ENCODE results near the gene B3GALNT2. TPM values are rescaled to one million over a fixed set of nuclear protein-coding genes. Genes with fewer than 3 reads are reported as not detected.

The B3GALNT2 gene
- total RNA-seq, 1 experiment from 2014 or later = 88.4 TPM

DNA sequence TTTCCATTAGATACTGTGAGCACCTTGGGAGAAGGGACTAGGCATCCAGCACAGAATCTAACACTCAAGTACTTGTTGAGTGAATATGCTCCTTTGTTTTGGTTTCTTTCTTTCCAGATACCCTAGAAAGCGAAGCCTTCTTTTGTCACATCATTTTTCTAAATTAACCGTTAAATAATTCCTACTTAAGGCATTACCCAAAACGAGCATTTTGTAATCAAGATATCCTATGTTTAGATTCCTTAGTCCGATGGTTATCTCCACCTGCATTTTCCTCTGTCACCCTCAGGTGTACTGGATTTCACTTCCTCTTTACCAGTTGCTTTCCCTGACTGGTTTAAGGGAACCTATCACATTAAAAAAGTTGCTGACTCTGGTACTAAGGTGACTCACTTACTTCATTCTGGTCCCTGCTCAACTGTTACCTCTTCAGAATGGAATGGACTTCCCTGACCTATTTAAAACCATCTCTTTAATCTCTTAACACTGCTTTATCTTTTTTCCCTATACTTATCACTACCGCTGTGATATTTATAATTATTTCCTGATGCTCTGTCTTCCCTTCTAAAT lies 3.2 kb downstream of the B3GALNT2 start:
- no peaks in the 10 kb centered on the region for H3K27me3 Mint-ChIP-seq (ENCODE audit: insufficient read depth, unreplicated experiment)
- TF ChIP-seq, protein P1, sequence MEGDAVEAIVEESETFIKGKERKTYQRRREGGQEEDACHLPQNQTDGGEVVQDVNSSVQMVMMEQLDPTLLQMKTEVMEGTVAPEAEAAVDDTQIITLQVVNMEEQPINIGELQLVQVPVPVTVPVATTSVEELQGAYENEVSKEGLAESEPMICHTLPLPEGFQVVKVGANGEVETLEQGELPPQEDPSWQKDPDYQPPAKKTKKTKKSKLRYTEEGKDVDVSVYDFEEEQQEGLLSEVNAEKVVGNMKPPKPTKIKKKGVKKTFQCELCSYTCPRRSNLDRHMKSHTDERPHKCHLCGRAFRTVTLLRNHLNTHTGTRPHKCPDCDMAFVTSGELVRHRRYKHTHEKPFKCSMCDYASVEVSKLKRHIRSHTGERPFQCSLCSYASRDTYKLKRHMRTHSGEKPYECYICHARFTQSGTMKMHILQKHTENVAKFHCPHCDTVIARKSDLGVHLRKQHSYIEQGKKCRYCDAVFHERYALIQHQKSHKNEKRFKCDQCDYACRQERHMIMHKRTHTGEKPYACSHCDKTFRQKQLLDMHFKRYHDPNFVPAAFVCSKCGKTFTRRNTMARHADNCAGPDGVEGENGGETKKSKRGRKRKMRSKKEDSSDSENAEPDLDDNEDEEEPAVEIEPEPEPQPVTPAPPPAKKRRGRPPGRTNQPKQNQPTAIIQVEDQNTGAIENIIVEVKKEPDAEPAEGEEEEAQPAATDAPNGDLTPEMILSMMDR (IDR thresholded peaks at IDR 0.05; ENCODE audit: unreplicated experiment) = no peak
- peaks cover 9% of the 10 kb centered on the region for H3K36me3 Mint-ChIP-seq (ENCODE audit: insufficient read depth, unreplicated experiment)
- H3K9me3 Mint-ChIP-seq (ENCODE audit: unreplicated experiment) = no peaks in the 10 kb centered on the region
- H3K4me3 Mint-ChIP-seq (ENCODE audit: unreplicated experiment) = no peak overlapping the region
- ChIA-PET POLR2A (interaction anchor here (0.7 to 6.0 kb wide), 7 partner anchors 7 to 509 kb away, joined by 3 to 68 read pairs (median 4); partner anchors contain the start of genes ARID4B and GGPS1), CTCF (interaction anchor here (0.5 to 1.5 kb wide), 9 partner anchors 13 to 553 kb away, joined by 3 to 5 read pairs (median 3); no protein-coding TSS in a partner anchor)
- DNase-seq (ENCODE audit: unreplicated experiment) = peak; percentile 57
- peak overlapping the region; percentile 14 for H3K27ac Mint-ChIP-seq (ENCODE audit: low read depth, unreplicated experiment)
- no TSS peak for BruUV-seq (replicated peaks)
- intact Hi-C loops (cut with micrococcal nuclease) = loop anchor here (10.0 kb wide), 1 partner anchor 886 kb away; the partner anchor contains the start of gene IRF2BP2
- peaks cover 39% of the 10 kb centered on the region for H3K4me1 Mint-ChIP-seq (ENCODE audit: insufficient read depth, unreplicated experiment)

DNA sequence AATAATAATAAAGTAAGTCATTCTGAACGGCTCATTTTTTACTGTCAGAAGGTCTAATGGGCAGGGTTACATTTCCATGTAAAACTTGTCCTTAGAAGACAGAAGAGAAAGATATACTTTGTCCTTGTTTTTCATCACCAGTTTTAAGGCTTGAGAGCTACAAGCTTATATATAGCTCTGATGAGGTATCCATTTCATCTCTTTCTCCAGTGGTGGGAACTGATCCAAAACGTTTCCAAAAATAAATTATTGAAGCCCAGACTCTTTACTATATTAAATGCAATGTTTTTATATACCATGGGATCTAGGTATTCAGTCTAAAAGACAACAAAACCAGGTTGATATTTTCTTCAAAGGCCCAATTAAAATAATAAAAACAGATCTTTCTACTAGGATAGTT lies 8.7 kb downstream of the B3GALNT2 start:
- H3K27me3 Mint-ChIP-seq (ENCODE audit: insufficient read depth, unreplicated experiment) = no peaks in the 10 kb centered on the region
- no peaks in the 10 kb centered on the region for H3K9me3 Mint-ChIP-seq (ENCODE audit: unreplicated experiment)
- peaks cover 62% of the 10 kb centered on the region for H3K36me3 Mint-ChIP-seq (ENCODE audit: insufficient read depth, unreplicated experiment)
- CTCF ChIA-PET = interaction anchor here (0.6 to 3.3 kb wide), 5 partner anchors 8 to 81 kb away, joined by 3 to 21 read pairs (median 4); partner anchors contain the start of gene B3GALNT2
- no peak for DNase-seq (ENCODE audit: unreplicated experiment)
- H3K4me3 Mint-ChIP-seq (ENCODE audit: unreplicated experiment) = no peak overlapping the region
- POLR2A ChIA-PET = interaction anchor here (0.6 to 6.8 kb wide), 3 partner anchors 9 to 197 kb away, joined by 3 to 65 read pairs (median 16); partner anchors contain the start of gene B3GALNT2
- TF ChIP-seq, protein P1 (IDR thresholded peaks at IDR 0.05; ENCODE audit: unreplicated experiment) = no peak
- intact Hi-C loops (cut with micrococcal nuclease) = no loop called here
- no TSS peak for BruUV-seq (replicated peaks)
- H3K27ac Mint-ChIP-seq (ENCODE audit: low read depth, unreplicated experiment) = no peak overlapping the region
- peaks cover 22% of the 10 kb centered on the region for H3K4me1 Mint-ChIP-seq (ENCODE audit: insufficient read depth, unreplicated experiment)

DNA sequence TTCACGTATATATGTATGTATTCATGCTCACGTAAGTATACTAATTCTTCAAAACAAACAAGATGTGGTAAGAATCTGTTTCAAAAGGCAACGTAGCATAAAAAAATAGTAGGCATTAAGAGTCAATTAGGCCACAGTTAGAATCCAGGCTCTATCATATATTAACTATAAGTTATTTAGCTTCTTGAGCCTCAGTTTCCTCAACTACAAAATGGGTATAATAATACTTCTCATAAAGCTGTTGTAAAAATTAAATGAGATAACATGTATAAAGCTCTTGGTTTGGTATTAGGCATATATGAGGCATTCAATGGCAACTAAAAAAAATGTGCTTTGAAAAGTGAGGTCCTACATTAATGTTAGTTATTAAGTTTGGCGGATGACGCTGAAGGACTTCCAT lies 9.2 kb downstream of the B3GALNT2 start:
- Mint-ChIP-seq H3K9me3 (ENCODE audit: unreplicated experiment) (no peaks in the 10 kb centered on the region), H3K27me3 (ENCODE audit: insufficient read depth, unreplicated experiment) (no peaks in the 10 kb centered on the region), H3K36me3 (ENCODE audit: insufficient read depth, unreplicated experiment) (peaks cover 66% of the 10 kb centered on the region), H3K4me3 (ENCODE audit: unreplicated experiment) (no peak overlapping the region), H3K27ac (ENCODE audit: low read depth, unreplicated experiment) (no peak overlapping the region), H3K4me1 (ENCODE audit: insufficient read depth, unreplicated experiment) (peaks cover 19% of the 10 kb centered on the region)
- intact Hi-C loops (cut with micrococcal nuclease) = no loop called here
- TF ChIP-seq, protein P1 (IDR thresholded peaks at IDR 0.05; ENCODE audit: unreplicated experiment) = no peak
- CTCF ChIA-PET = interaction anchor here (0.6 to 3.3 kb wide), 7 partner anchors 9 to 465 kb away, joined by 3 to 21 read pairs (median 3); partner anchors contain the start of gene B3GALNT2
- POLR2A ChIA-PET = interaction anchor here (0.6 to 6.8 kb wide), 4 partner anchors 9 to 196 kb away, joined by 3 to 65 read pairs (median 10); partner anchors contain the start of gene B3GALNT2
- DNase-seq (ENCODE audit: unreplicated experiment) = no peak
- BruUV-seq (replicated peaks) = no TSS peak

DNA sequence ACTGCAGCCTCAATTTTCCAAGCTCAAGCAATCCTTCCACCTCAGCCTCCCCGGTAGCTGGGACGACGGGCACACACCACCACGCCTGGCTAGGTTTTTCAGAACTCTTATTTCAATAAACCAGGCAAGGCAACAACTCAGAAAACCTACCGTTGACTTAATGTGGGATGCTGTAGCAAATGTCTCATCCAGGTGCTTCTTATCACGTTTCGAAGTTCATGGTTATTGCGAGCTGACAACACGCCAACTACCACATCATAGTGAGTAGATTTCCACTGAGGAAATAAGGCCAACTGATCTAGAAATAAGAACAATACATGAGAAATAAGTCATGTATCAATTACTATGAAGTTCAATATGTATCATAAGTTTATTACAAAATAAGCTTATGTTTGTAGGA lies 9.7 kb downstream of the B3GALNT2 start:
- intact Hi-C loops (cut with micrococcal nuclease) = no loop called here
- no peak overlapping the region for H3K4me3 Mint-ChIP-seq (ENCODE audit: unreplicated experiment)
- BruUV-seq (replicated peaks) = no TSS peak

More for the DNA sequence above, 9.7 kb downstream of the B3GALNT2 start:
- POLR2A ChIA-PET = interaction anchor here (1.0 to 6.8 kb wide), 4 partner anchors 8 to 21 kb away, joined by 3 to 65 read pairs (median 10); partner anchors contain the start of gene B3GALNT2
- H3K27me3 Mint-ChIP-seq (ENCODE audit: insufficient read depth, unreplicated experiment) = no peaks in the 10 kb centered on the region
- no peaks in the 10 kb centered on the region for H3K9me3 Mint-ChIP-seq (ENCODE audit: unreplicated experiment)
- TF ChIP-seq, protein P1 (IDR thresholded peaks at IDR 0.05; ENCODE audit: unreplicated experiment) = no peak
- H3K27ac Mint-ChIP-seq (ENCODE audit: low read depth, unreplicated experiment) = no peak overlapping the region
- CTCF ChIA-PET = interaction anchor here (0.6 to 3.3 kb wide), 7 partner anchors 9 to 465 kb away, joined by 3 to 21 read pairs (median 3); partner anchors contain the start of gene B3GALNT2
- H3K4me1 Mint-ChIP-seq (ENCODE audit: insufficient read depth, unreplicated experiment) = peaks cover 16% of the 10 kb centered on the region
- DNase-seq (ENCODE audit: unreplicated experiment) = no peak
- peaks cover 69% of the 10 kb centered on the region for H3K36me3 Mint-ChIP-seq (ENCODE audit: insufficient read depth, unreplicated experiment)

All from MCF 10A (cell line).